Psoas muscle (tissue), 8 donors: Measurements from ENCODE around the gene PCCA. TPM values are rescaled to one million over a fixed set of nuclear protein-coding genes. Genes with fewer than 3 reads are reported as not detected.
"Not testable (repeated sequence)": the region's sequence is repeated elsewhere in the genome, so short reads cannot be mapped to it uniquely, and the experiment has no call there.

Experiments
- ATAC-seq, 4 donors: fragments of 200-7000 bp; cut with Tn5 transposase; one replicate each; pipeline ENCODE4 v1.9.1; 2020; ENCODE audit warnings: moderate library complexity in 3 of 4, mild to moderate bottlenecking in 2 of 4
- DNase-seq, 2 donors: peaks; one replicate each; pipeline ENCODE4 v3.0.0-alpha.2; 2020
- H3K27ac ChIP-seq: fragments of 200-600 bp; one replicate; pipeline ENCODE4 v1.8.0; 2022
- H3K27me3 ChIP-seq, 3 donors: fragments of 200-600 bp in 1 of 3; one replicate each; pipeline versions ENCODE4 v1.6.1 to v1.8.0; 2013 to 2022; ENCODE audit warnings: low read length in 2 of 3, mild to moderate bottlenecking in 2 of 3, moderate library complexity in 1 of 3; ENCODE audit not compliant: insufficient read depth in 3 of 3
- H3K36me3 ChIP-seq, 2 donors: fragments of 200-600 bp in 1 of 2; one replicate each; pipeline versions ENCODE4 v1.6.1 to v1.8.0; 2013 to 2022; ENCODE audit warnings: low read depth in 1 of 2, mild to moderate bottlenecking in 1 of 2, moderate library complexity in 1 of 2; ENCODE audit not compliant: insufficient read depth in 1 of 2
- H3K4me1 ChIP-seq: fragments of 200-600 bp; one replicate; pipeline ENCODE4 v1.8.0; 2022
- H3K4me3 ChIP-seq: fragments of 200-600 bp; one replicate; pipeline ENCODE4 v1.8.0; 2022; ENCODE audit warnings: mild to moderate bottlenecking
- H3K9me3 ChIP-seq: fragments of 200-600 bp; one replicate; pipeline ENCODE4 v1.8.0; 2022
- WGBS, 3 donors: extraction: QIAGEN DNeasy Blood & Tissue Kit; methylation state at CpG; one replicate each; pipeline versions ENCODE4 v1.1.6 to v1.1.7; 2013; 5-methylcytosine and 5-hydroxymethylcytosine counted together
- intact Hi-C, 2 donors: fragments of 100-400 bp; cut with DNase I; formaldehyde crosslinking; loops; one replicate each; pipeline versions ENCODE4 v1.11.0 to v1.14.2; 2022
- polyA plus RNA-seq, 3 donors: library from polyadenylated mRNA; stranded (reverse); fragments of 200-250 nt; gene quantifications; one replicate each; pipeline ENCODE4 v1.2.3, GENCODE V29; 2013
- total RNA-seq, 4 donors: library from RNA; stranded (reverse); fragmentation: NEBNext Ultra II Directional in 2 of 4; extraction: Animal tissue kit (Norgen Biotek cat#: 25700) in 2 of 4; gene quantifications; one replicate each; pipeline versions ENCODE4 v1.2.1 to v1.2.4, GENCODE V29; 2021 to 2023
- TF ChIP-seq, protein P1 (sequence below): fragments of 200-600 bp; IDR thresholded peaks from one replicate; pipeline ENCODE4 v1.8.0; 2022; ENCODE audit warnings: antibody characterized with exemption
- donor health status: healthy with polysubstance abuse.
- donor health status: DM: no; HTN: no; CAD: no; lungs with moderate emphysema.
- donor health status: Bipolar disorder and iron deficiency.
- donor health status: healthy.
- donor health status: DM: yes; HTN: yes; CAD: no.
- donor health status: DM: no; HTN: no; CAD: no.
- donor health status: DM: no; HTN: no; CAD: no.
- donor health status: DM: yes; HTN: yes; CAD: no.

Gene PCCA
- total and polyA plus RNA-seq, 7 donors = 6.2 to 23.9 (median 13.3) TPM

DNA sequence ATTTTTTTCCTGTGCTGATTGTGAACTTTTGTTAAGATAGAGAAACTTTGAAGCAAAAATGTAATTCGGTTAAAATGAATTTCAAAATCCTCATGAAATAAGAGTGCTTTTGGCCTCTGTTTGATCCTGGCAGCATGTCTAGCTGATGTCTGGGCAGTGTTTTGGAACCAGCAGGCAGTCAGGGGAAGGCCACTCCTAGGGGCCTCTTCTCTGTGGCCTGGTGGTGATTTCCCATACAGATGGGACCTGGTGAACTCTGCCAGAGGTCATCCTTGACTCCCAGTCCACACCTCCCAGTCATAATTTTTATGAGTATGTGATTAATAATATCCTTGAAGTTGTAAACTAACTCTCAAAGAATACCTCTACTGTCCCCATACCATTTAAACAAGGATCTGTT lies 226.6 kb downstream of the PCCA start:
- TF ChIP-seq, protein P1, sequence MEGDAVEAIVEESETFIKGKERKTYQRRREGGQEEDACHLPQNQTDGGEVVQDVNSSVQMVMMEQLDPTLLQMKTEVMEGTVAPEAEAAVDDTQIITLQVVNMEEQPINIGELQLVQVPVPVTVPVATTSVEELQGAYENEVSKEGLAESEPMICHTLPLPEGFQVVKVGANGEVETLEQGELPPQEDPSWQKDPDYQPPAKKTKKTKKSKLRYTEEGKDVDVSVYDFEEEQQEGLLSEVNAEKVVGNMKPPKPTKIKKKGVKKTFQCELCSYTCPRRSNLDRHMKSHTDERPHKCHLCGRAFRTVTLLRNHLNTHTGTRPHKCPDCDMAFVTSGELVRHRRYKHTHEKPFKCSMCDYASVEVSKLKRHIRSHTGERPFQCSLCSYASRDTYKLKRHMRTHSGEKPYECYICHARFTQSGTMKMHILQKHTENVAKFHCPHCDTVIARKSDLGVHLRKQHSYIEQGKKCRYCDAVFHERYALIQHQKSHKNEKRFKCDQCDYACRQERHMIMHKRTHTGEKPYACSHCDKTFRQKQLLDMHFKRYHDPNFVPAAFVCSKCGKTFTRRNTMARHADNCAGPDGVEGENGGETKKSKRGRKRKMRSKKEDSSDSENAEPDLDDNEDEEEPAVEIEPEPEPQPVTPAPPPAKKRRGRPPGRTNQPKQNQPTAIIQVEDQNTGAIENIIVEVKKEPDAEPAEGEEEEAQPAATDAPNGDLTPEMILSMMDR = no peak

GRCh38 chr13:100318473-100318872 lies 229.6 kb downstream of the PCCA start:
- WGBS, 3 donors = 77 to 92% (median 86%) methylated on average over 3 of the region's 3 CpGs
- H3K9me3 ChIP-seq, H3K27ac ChIP-seq, H3K4me1 ChIP-seq, ATAC-seq, intact Hi-C loops, H3K27me3 ChIP-seq, DNase-seq, H3K4me3 ChIP-seq: not testable (repeated sequence)
- peaks cover 0 to 12% of the 10 kb centered on the region in 2 donors for H3K36me3 ChIP-seq

More for the DNA sequence above, 226.6 kb downstream of the PCCA start:
- Histone ChIP-seq H3K9me3 (no peaks in the 10 kb centered on the region), H3K4me1 (no peaks in the 10 kb centered on the region), H3K4me3 (no peak overlapping the region), H3K27me3 (no peaks in the 10 kb centered on the region), H3K27ac (no peak overlapping the region), H3K36me3 (peaks cover 0 to 19% of the 10 kb centered on the region in 2 donors)
- DNase-seq (no peak), ATAC-seq (no peak)
- 55 to 81% (median 63%) methylated on average over 1 of the region's 1 CpG for WGBS, 3 donors
- intact Hi-C loops = no loop called here

- ATAC-seq (no peak), DNase-seq (no peak)
- Histone ChIP-seq H3K36me3 (peaks cover 0 to 23% of the 10 kb centered on the region in 2 donors), H3K27ac (no peak overlapping the region), H3K27me3 (no peaks in the 10 kb centered on the region), H3K9me3 (no peaks in the 10 kb centered on the region), H3K4me1 (no peaks in the 10 kb centered on the region), H3K4me3 (no peak overlapping the region)
- intact Hi-C loops = no loop called here
- 92 to 100% (median 96%) methylated on average over 1 of the region's 1 CpG for WGBS, 3 donors
- TF ChIP-seq, protein P1 = no peak
Observed at GRCh38 chr13:100323937-100324336, 235.0 kb downstream of the PCCA start.

DNA sequence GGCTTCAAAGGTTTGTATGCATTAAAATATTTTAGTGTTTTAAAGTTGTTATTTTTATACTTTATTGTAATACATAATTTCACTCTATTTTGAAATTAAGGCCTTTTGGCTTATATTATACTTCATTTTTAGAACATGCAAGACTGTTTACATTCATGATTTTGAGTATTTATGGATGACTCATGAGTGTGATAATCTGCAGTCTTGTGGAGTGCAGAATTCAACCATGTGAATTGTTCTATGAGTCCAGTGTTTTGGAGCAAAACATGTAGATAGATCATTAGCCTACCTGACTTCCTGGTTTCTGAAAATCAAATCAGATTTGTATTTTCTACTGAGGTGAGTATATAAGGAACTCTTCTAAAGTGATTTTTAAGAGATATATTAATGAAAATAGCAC lies 241.8 kb downstream of the PCCA start:
- TF ChIP-seq, protein P1 = no peak
- DNase-seq (no peak), ATAC-seq (no peak)
- Histone ChIP-seq H3K27ac (no peak overlapping the region), H3K27me3 (no peaks in the 10 kb centered on the region), H3K9me3 (peaks cover 4% of the 10 kb centered on the region), H3K4me3 (no peak overlapping the region), H3K36me3 (peaks cover 0 to 9% of the 10 kb centered on the region in 2 donors), H3K4me1 (no peaks in the 10 kb centered on the region)
- intact Hi-C loops = no loop called here

DNA sequence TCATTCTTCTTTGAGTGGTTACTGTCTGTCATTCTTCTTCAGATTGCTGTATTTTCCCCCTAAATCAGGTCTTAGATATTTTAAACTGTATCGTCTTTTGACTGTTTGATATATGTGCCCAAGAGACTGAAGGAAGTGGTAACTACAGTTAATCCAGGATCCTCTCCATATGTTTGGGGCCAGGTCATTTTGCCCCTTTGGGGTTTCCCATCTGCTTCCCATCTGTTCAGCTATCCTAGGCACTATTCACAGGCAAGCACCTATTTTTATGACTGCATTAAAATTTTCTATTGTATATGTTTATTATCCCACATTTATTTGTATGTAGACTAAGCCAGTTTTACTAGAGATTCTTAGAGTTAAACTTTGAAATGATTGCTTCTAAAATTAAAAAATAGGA lies 244.2 kb downstream of the PCCA start:
- ATAC-seq = no peak
- intact Hi-C loops = no loop called here
- TF ChIP-seq, protein P1 = no peak
- no peak overlapping the region for H3K27ac ChIP-seq
- WGBS, 3 donors = 90 to 94% (median 93%) methylated on average over 1 of the region's 1 CpG
- peaks cover 4% of the 10 kb centered on the region for H3K9me3 ChIP-seq
- DNase-seq = no peak
- no peak overlapping the region for H3K4me3 ChIP-seq
- no peaks in the 10 kb centered on the region for H3K27me3 ChIP-seq
- H3K4me1 ChIP-seq = no peaks in the 10 kb centered on the region
- no peaks in the 10 kb centered on the region for H3K36me3 ChIP-seq
